Measurements from ENCODE around the gene GPR157. TPM values are rescaled to one million over a fixed set of nuclear protein-coding genes. Genes with fewer than 3 reads are reported as not detected.
A peak's percentile ranks its signal among the peaks of the same experiment; 100 is the strongest.

The GPR157 gene
- total RNA-seq, 4 donors from 2014 or later: 6.4 to 14.3 (median 9.8) TPM

DNA sequence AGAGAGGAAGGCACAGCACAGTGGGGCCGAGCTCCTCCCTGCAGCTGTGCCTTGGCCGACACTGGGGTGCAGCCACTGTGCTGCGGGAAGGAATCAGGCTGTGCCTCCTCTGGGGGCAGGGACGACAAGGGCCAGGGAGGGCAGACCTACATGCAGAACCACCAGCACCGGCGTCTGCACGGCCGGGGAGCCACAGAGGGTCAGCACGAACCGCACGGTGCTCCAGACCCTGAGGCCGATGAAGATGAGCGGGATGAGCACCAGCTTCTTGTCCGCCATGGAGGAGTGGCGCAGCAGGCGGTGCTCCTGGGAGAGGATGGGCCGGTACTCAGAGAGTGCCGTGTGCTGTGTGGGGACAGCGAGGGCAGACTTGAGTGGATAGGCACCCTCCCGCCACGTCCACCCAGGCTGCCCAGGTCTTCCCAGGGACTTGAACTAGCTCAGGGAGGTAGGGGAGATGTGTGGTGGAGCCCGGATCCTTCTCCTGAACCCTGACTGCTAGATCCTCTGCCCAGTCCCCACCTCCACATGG is 23.5 kb downstream of the GPR157 start:
- WGBS, 2 donors (ENCODE audit: low coverage in 1 of 2): 97% methylated on average over 21 of the region's 22 CpGs; no CpG with 5 or more reads in 1 of the 2 donors
- TF ChIP-seq POLR2AphosphoS5 (IDR thresholded peaks at IDR 0.05) (no peak), CTCF (IDR thresholded peaks at IDR 0.05) (no peak), EP300 (IDR thresholded peaks at IDR 0.05; ENCODE audit: low read depth) (no peak), POLR2A (IDR thresholded peaks at IDR 0.05) (no peak)
- Histone ChIP-seq H3K4me3 (no peak overlapping the region), H3K27ac (no peak overlapping the region), H3K36me3 (peaks cover 0 to 11% (median 4%) of the 10 kb centered on the region in 4 donors), H3K4me1 (no peaks in the 10 kb centered on the region), H3K9me3 (no peaks in the 10 kb centered on the region), H3K27me3 (no peaks in the 10 kb centered on the region)
- no peak for DNase-seq
- in situ Hi-C loops (cut with MboI; ENCODE audit: low pct_ligation_motif_present in 1 of 4, low pct_unique_long_range_greater_than_20kb in 1 of 4, low sequenced_read_pairs in 3 of 4): loop anchor here in 3 of 4 donors (10.0 to 25.0 kb wide), 2 partner anchors 91 to 382 kb away; no protein-coding TSS in a partner anchor
- intact Hi-C loops (cut with DNase I; ENCODE audit: low total_unique reads): no loop called here

DNA sequence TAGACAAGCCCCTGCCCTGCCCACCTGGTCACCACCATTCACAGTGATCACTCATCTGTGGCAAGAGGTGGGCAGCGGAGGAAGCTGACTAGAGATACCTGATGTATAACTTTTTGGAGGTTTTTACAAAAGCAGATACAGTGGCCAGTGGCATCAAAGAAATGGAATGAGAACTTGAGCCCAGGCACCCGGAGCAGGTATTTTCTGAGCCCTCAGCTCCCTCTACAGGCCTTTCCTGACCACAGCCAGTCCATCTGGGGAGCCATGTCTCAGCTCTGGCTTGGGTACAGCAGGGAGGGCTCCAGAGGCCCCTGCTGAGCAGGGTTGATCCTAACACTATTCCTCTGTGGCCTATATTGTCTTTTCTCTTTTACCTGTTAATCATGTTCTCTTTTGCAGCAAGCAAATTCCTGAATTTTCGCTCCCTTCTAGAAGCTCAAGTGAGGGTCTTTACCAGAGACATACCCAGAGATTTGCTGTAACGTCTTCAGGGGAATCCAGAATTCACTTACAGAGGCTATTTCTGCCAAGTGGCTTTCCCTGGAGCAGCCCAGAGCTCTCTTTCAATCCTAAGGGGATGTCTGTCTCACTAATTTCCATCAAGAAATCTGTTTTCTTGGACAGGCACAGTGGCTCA is 27.3 kb downstream of the GPR157 start:
- no peaks in the 10 kb centered on the region for H3K4me1 ChIP-seq
- 44 to 68% methylated on average over 2 to 4 of the region's 4 CpGs for WGBS, 2 donors (ENCODE audit: low coverage in 1 of 2)
- H3K27ac ChIP-seq: no peak overlapping the region
- peaks cover 0 to 11% (median 4%) of the 10 kb centered on the region in 4 donors for H3K36me3 ChIP-seq
- no peaks in the 10 kb centered on the region for H3K27me3 ChIP-seq
- in situ Hi-C loops (cut with MboI; ENCODE audit: low pct_ligation_motif_present in 1 of 4, low pct_unique_long_range_greater_than_20kb in 1 of 4, low sequenced_read_pairs in 3 of 4) (loop anchor here in 3 of 4 donors (10.0 to 25.0 kb wide), 2 partner anchors 87 to 386 kb away; no protein-coding TSS in a partner anchor), intact Hi-C loops (cut with DNase I; ENCODE audit: low total_unique reads) (loop anchor here (2.0 to 5.0 kb wide), 2 partner anchors 95 to 179 kb away; no protein-coding TSS in a partner anchor)
- no peak overlapping the region for H3K4me3 ChIP-seq
- no peaks in the 10 kb centered on the region for H3K9me3 ChIP-seq
- TF ChIP-seq EP300 (IDR thresholded peaks at IDR 0.05; ENCODE audit: low read depth) (no peak), POLR2AphosphoS5 (IDR thresholded peaks at IDR 0.05) (no peak), CTCF (IDR thresholded peaks at IDR 0.05) (peak; percentile 48 to 71 (median 59)), POLR2A (IDR thresholded peaks at IDR 0.05) (no peak)
- DNase-seq: peak; percentile 52

DNA sequence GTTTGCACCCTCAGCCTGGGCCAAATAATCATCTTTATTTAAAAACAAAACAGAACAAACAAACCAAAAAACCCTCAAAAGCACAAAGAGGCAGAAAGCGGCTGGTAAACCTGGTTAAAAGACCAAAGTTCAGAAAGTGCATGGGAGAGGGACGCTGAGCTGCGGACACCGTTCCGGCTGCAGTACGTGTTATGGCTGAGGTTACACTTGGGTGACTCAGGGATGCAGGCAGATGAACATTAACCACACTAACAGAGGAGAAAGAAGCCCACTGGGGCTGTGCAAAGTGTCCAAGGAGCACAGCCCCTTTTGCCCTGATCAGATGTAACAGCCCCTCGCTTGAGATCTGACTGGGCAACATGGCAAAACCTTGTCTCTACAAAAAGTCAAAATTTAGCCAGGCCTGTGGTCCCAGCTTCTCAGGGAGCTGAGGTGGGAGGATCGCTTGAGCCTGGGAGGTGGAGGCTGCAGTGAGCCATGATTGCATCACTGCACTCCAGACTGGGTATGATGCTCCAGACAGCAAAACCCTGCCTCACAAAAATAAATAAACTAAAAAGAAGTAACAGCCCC is 28.3 kb downstream of the GPR157 start:
- no peak for TF ChIP-seq POLR2AphosphoS5 (IDR thresholded peaks at IDR 0.05)
- no peak for TF ChIP-seq POLR2A (IDR thresholded peaks at IDR 0.05)
- no peak for TF ChIP-seq EP300 (IDR thresholded peaks at IDR 0.05; ENCODE audit: low read depth)
- no peak for TF ChIP-seq CTCF (IDR thresholded peaks at IDR 0.05)
- intact Hi-C loops (cut with DNase I; ENCODE audit: low total_unique reads): loop anchor here (2.0 to 5.0 kb wide), 2 partner anchors 94 to 178 kb away; no protein-coding TSS in a partner anchor
- in situ Hi-C loops (cut with MboI; ENCODE audit: low pct_ligation_motif_present in 1 of 4, low pct_unique_long_range_greater_than_20kb in 1 of 4, low sequenced_read_pairs in 3 of 4): loop anchor here in 3 of 4 donors (10.0 to 25.0 kb wide), 2 partner anchors 86 to 387 kb away; no protein-coding TSS in a partner anchor
- H3K4me3 ChIP-seq: no peak overlapping the region
- H3K27me3 ChIP-seq: no peaks in the 10 kb centered on the region
- H3K4me1 ChIP-seq: no peaks in the 10 kb centered on the region
- DNase-seq: no peak
- H3K9me3 ChIP-seq: no peaks in the 10 kb centered on the region
- H3K27ac ChIP-seq: no peak overlapping the region
- H3K36me3 ChIP-seq: peaks cover 0 to 11% (median 4%) of the 10 kb centered on the region in 4 donors
- 94% methylated on average over 6 to 8 of the region's 8 CpGs for WGBS, 2 donors (ENCODE audit: low coverage in 1 of 2)

- TF ChIP-seq POLR2A (IDR thresholded peaks at IDR 0.05) (no peak), CTCF (IDR thresholded peaks at IDR 0.05) (no peak), EP300 (IDR thresholded peaks at IDR 0.05; ENCODE audit: low read depth) (no peak), POLR2AphosphoS5 (IDR thresholded peaks at IDR 0.05) (no peak)
- DNase-seq: no peak
- in situ Hi-C loops (cut with MboI; ENCODE audit: low pct_ligation_motif_present in 1 of 4, low pct_unique_long_range_greater_than_20kb in 1 of 4, low sequenced_read_pairs in 3 of 4) (no loop called here), intact Hi-C loops (cut with DNase I; ENCODE audit: low total_unique reads) (no loop called here)
- 81 to 83% methylated on average over 3 to 7 of the region's 7 CpGs for WGBS, 2 donors (ENCODE audit: low coverage in 1 of 2)
- Histone ChIP-seq H3K9me3 (no peaks in the 10 kb centered on the region), H3K27ac (no peak overlapping the region), H3K4me3 (no peak overlapping the region), H3K36me3 (peaks cover 0 to 11% (median 4%) of the 10 kb centered on the region in 4 donors), H3K4me1 (no peaks in the 10 kb centered on the region), H3K27me3 (no peaks in the 10 kb centered on the region)
Observed at GRCh38 chr1:9099555-9099954, 29.3 kb downstream of the GPR157 start.

All from transverse colon (tissue), 4 donors.